Activated CD4-positive, alpha-beta T cell treated with anti-CD3 and anti-CD28 coated beads for 36 hours (primary cell): Measurements from ENCODE around the gene TBC1D20. TPM values are rescaled to one million over a fixed set of nuclear protein-coding genes. Genes with fewer than 3 reads are reported as not detected.

Experiments used
- ATAC-seq: fragments of 200-7000 bp; cut with Tn5 transposase; one replicate; pipeline ENCODE4 v1.10.0; 2021; ENCODE audit warnings: mild to moderate bottlenecking, moderate library complexity
- CTCF ChIA-PET: fragments of 350-600 bp; sonication (Branson Sonifier 250); formaldehyde crosslinking; loops from one replicate; lab custom pipeline; 2021; ENCODE audit warnings: antibody characterized with exemption; lab: Charles Lee
- POLR2A ChIA-PET: fragments of 350-600 bp; sonication (Branson Sonifier 250); formaldehyde crosslinking; loops from one replicate; lab custom pipeline; 2021; ENCODE audit warnings: antibody characterized with exemption, inconsistent platforms; lab: Charles Lee
- DNase-seq: peaks from one replicate; pipeline ENCODE4 v3.0.0-alpha.2; 2020
- H3K27ac Mint-ChIP-seq: one replicate; pipeline ENCODE4 v1.8.0; 2021; ENCODE audit warnings: mixed read lengths
- H3K27me3 Mint-ChIP-seq: one replicate; pipeline ENCODE4 v1.8.0; 2021; ENCODE audit warnings: mixed read lengths
- H3K36me3 Mint-ChIP-seq: one replicate; pipeline ENCODE4 v1.8.0; 2021; ENCODE audit warnings: low read depth, mixed read lengths
- H3K4me1 Mint-ChIP-seq: one replicate; pipeline ENCODE4 v1.8.0; 2021; ENCODE audit warnings: mixed read lengths
- H3K4me3 Mint-ChIP-seq: one replicate; pipeline ENCODE4 v1.8.0; 2021; ENCODE audit warnings: mild to moderate bottlenecking, moderate library complexity, mixed read lengths
- H3K9me3 Mint-ChIP-seq: one replicate; pipeline ENCODE4 v1.8.0; 2021; ENCODE audit warnings: low read depth, mixed read lengths
- intact Hi-C, 2 experiments: fragments of 100-400 bp; cut with DNase I in 1 of 2; cut with micrococcal nuclease in 1 of 2; formaldehyde crosslinking; loops; one replicate each; pipeline versions ENCODE4 v1.14.2 to v1.15.1; 2022 to 2024; cut with DNase I, micrococcal nuclease
- total RNA-seq, 2 experiments: library from RNA; stranded (reverse); gene quantifications; one replicate each; pipeline ENCODE4 v1.2.3, GENCODE V29; 2021

Gene TBC1D20
- total RNA-seq, 2 experiments from 2014 or later, result 20.9 to 25.2 TPM

- H3K4me3 Mint-ChIP-seq, result no peak overlapping the region
Observed at GRCh38 chr20:427849-428657, 34.3 kb downstream of the TBC1D20 start.

GRCh38 chr20:427401-427800 is 34.9 kb downstream of the TBC1D20 start:
- Mint-ChIP-seq H3K9me3 (no peaks in the 10 kb centered on the region), H3K36me3 (peaks cover 55% of the 10 kb centered on the region), H3K27me3 (no peaks in the 10 kb centered on the region), H3K27ac (no peak overlapping the region), H3K4me3 (no peak overlapping the region), H3K4me1 (peaks cover 31% of the 10 kb centered on the region)
- DNase-seq, result no peak
- ChIA-PET CTCF (interaction anchor here (0.6 to 1.3 kb wide), 2 partner anchors 13 to 20 kb away, joined by 3 read pairs; no protein-coding TSS in a partner anchor), POLR2A (interaction anchor here (0.6 kb wide), 1 partner anchor 17 kb away, joined by 4 read pairs; no protein-coding TSS in a partner anchor)
- no peak for ATAC-seq
- intact Hi-C loops, result no loop called here

More at GRCh38 chr20:427849-428657, 34.3 kb downstream of the TBC1D20 start:
- DNase-seq, result no peak
- no peak overlapping the region for H3K27ac Mint-ChIP-seq
- no peak for ATAC-seq
- intact Hi-C loops, result no loop called here
- POLR2A ChIA-PET, result interaction anchor here (0.6 kb wide), 1 partner anchor 18 kb away, joined by 4 read pairs; no protein-coding TSS in a partner anchor
- no peaks in the 10 kb centered on the region for H3K27me3 Mint-ChIP-seq
- no peaks in the 10 kb centered on the region for H3K9me3 Mint-ChIP-seq
- peaks cover 56% of the 10 kb centered on the region for H3K36me3 Mint-ChIP-seq
- peaks cover 38% of the 10 kb centered on the region for H3K4me1 Mint-ChIP-seq
- CTCF ChIA-PET, result interaction anchor here (0.8 to 1.3 kb wide), 2 partner anchors 21 to 24 kb away, joined by 3 read pairs; no protein-coding TSS in a partner anchor

GRCh38 chr20:426566-426965 is 35.8 kb downstream of the TBC1D20 start:
- DNase-seq (no peak), ATAC-seq (no peak)
- no peaks in the 10 kb centered on the region for H3K9me3 Mint-ChIP-seq
- POLR2A ChIA-PET, result no interaction called here
- no peak overlapping the region for H3K4me3 Mint-ChIP-seq
- CTCF ChIA-PET, result interaction anchor here (0.6 to 1.3 kb wide), 3 partner anchors 12 to 717 kb away, joined by 3 read pairs; no protein-coding TSS in a partner anchor
- H3K36me3 Mint-ChIP-seq, result peaks cover 60% of the 10 kb centered on the region
- H3K27ac Mint-ChIP-seq, result peak overlapping the region; percentile 24
- intact Hi-C loops, result no loop called here
- H3K27me3 Mint-ChIP-seq, result no peaks in the 10 kb centered on the region
- peaks cover 24% of the 10 kb centered on the region for H3K4me1 Mint-ChIP-seq

GRCh38 chr20:421685-422250 is 40.6 kb downstream of the TBC1D20 start:
- peaks cover 10% of the 10 kb centered on the region for H3K4me1 Mint-ChIP-seq
- intact Hi-C loops, result no loop called here
- H3K27ac Mint-ChIP-seq, result peak overlapping the region; percentile 26
- POLR2A ChIA-PET, result no interaction called here
- peak; percentile 3 for DNase-seq
- H3K36me3 Mint-ChIP-seq, result peaks cover 60% of the 10 kb centered on the region
- no peaks in the 10 kb centered on the region for H3K27me3 Mint-ChIP-seq
- CTCF ChIA-PET, result interaction anchor here (1.2 to 1.5 kb wide), 3 partner anchors 10 to 50 kb away, joined by 3 to 4 read pairs (median 3); no protein-coding TSS in a partner anchor
- ATAC-seq, result no peak
- H3K4me3 Mint-ChIP-seq, result no peak overlapping the region
- no peaks in the 10 kb centered on the region for H3K9me3 Mint-ChIP-seq

- POLR2A ChIA-PET, result no interaction called here
- Mint-ChIP-seq H3K27ac (no peak overlapping the region), H3K9me3 (no peaks in the 10 kb centered on the region), H3K4me1 (peaks cover 10% of the 10 kb centered on the region), H3K36me3 (peaks cover 57% of the 10 kb centered on the region), H3K4me3 (no peak overlapping the region), H3K27me3 (no peaks in the 10 kb centered on the region)
- DNase-seq, result peak; percentile 54
- CTCF ChIA-PET, result no interaction called here
- intact Hi-C loops, result no loop called here
- peak; percentile 11 for ATAC-seq
Observed at GRCh38 chr20:420721-421574, 41.4 kb downstream of the TBC1D20 start.

- DNase-seq, result no peak
- ChIA-PET CTCF (no interaction called here), POLR2A (no interaction called here)
- peak; percentile 23 for ATAC-seq
- Mint-ChIP-seq H3K36me3 (peaks cover 64% of the 10 kb centered on the region), H3K4me3 (no peak overlapping the region), H3K27me3 (no peaks in the 10 kb centered on the region), H3K9me3 (no peaks in the 10 kb centered on the region), H3K27ac (no peak overlapping the region), H3K4me1 (peaks cover 18% of the 10 kb centered on the region)
- intact Hi-C loops, result no loop called here
Observed at GRCh38 chr20:420166-420620, 42.1 kb downstream of the TBC1D20 start.

- Mint-ChIP-seq H3K27me3 (no peaks in the 10 kb centered on the region), H3K4me1 (peaks cover 18% of the 10 kb centered on the region), H3K36me3 (peaks cover 62% of the 10 kb centered on the region), H3K27ac (no peak overlapping the region), H3K4me3 (no peak overlapping the region), H3K9me3 (no peaks in the 10 kb centered on the region)
- intact Hi-C loops, result no loop called here
- ATAC-seq (peak; percentile 17), DNase-seq (peak; percentile 5)
- ChIA-PET CTCF (no interaction called here), POLR2A (no interaction called here)
Observed at GRCh38 chr20:419556-420165, 42.7 kb downstream of the TBC1D20 start.

- Mint-ChIP-seq H3K27ac (no peak overlapping the region), H3K36me3 (peaks cover 56% of the 10 kb centered on the region), H3K27me3 (no peaks in the 10 kb centered on the region), H3K9me3 (no peaks in the 10 kb centered on the region), H3K4me1 (peaks cover 22% of the 10 kb centered on the region), H3K4me3 (no peak overlapping the region)
- CTCF ChIA-PET, result interaction anchor here (0.6 kb wide), 1 partner anchor 53 kb away, joined by 3 read pairs; no protein-coding TSS in a partner anchor
- intact Hi-C loops, result no loop called here
- ATAC-seq (no peak), DNase-seq (peak; percentile 0)
- POLR2A ChIA-PET, result no interaction called here
Observed at GRCh38 chr20:418858-419365, 43.4 kb downstream of the TBC1D20 start.

- H3K9me3 Mint-ChIP-seq, result no peaks in the 10 kb centered on the region
- ChIA-PET POLR2A (interaction anchor here (0.6 kb wide), 1 partner anchor 40 kb away, joined by 3 read pairs; no protein-coding TSS in a partner anchor), CTCF (interaction anchor here (0.6 kb wide), 1 partner anchor 52 kb away, joined by 3 read pairs; no protein-coding TSS in a partner anchor)
- peaks cover 33% of the 10 kb centered on the region for H3K4me1 Mint-ChIP-seq
- DNase-seq (no peak), ATAC-seq (no peak)
- intact Hi-C loops, result no loop called here
- H3K4me3 Mint-ChIP-seq, result no peak overlapping the region
- H3K36me3 Mint-ChIP-seq, result peaks cover 59% of the 10 kb centered on the region
- no peaks in the 10 kb centered on the region for H3K27me3 Mint-ChIP-seq
- no peak overlapping the region for H3K27ac Mint-ChIP-seq
Observed at GRCh38 chr20:417801-418342, 44.5 kb downstream of the TBC1D20 start.
